ENCODE data around the gene SPATC1L.
"Not testable (repeated sequence)": the region's sequence is repeated elsewhere in the genome, so short reads cannot be mapped to it uniquely, and the experiment has no call there.

Gene SPATC1L

DNA sequence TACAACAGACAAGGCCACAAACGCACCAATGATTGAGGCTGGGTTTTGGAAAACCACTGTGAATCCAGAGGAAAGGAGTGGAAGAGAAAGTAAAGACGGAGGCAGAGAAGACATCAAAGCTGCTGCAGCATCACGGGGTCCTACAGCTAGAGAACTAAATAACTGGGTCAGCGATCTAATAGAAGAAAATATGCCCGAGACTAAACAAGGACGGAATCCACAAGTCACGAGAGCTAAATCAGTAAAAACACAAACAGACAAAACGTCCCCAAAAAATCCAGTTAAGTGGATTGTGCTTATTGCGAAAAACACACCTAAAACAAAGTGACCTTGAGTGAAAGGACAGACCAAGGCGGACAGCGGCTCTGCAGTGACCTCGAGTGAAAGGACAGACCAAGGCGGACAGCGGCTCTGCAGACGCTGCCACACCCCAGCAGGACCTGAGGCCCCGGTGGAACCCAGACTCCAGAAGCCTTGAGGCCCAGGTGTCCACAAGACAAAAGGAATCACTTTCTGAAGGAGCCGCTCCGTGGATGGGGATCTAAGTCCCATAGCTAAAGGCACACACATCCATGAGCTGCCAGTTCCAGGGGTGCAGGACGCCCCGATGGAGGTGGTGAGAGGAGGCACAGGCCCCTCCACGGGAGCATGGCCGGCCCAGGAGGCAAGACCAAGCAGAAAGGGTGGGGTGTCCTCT lies 34.9 kb downstream of the SPATC1L start:
- no peak for DNase-seq

GRCh38 chr21:46148106-46148505 lies 36.2 kb downstream of the SPATC1L start:
- no peak for DNase-seq

- DNase-seq, result peak; percentile 79
Observed at GRCh38 chr21:46147429-46147828, 36.8 kb downstream of the SPATC1L start.

DNA sequence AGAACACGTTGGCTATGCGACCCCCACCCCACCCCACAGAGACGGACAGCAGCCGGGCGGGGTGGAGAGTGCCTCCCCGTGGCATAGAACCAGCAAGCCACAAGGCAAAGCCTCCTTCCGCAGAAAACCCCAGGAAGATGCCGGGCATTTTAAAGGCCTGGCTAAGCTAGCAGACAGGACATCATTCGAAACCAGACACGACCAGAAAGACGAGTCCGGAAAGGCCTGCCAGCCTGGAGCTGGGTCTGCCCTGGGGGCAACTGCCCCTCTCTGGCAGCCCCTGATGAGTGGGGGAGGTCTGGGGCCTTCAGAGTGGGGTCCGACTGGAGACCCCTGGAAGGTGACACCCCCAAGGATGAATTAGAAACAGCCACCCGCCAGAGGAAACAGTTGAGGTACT lies 37.4 kb downstream of the SPATC1L start:
- no peak for DNase-seq

DNA sequence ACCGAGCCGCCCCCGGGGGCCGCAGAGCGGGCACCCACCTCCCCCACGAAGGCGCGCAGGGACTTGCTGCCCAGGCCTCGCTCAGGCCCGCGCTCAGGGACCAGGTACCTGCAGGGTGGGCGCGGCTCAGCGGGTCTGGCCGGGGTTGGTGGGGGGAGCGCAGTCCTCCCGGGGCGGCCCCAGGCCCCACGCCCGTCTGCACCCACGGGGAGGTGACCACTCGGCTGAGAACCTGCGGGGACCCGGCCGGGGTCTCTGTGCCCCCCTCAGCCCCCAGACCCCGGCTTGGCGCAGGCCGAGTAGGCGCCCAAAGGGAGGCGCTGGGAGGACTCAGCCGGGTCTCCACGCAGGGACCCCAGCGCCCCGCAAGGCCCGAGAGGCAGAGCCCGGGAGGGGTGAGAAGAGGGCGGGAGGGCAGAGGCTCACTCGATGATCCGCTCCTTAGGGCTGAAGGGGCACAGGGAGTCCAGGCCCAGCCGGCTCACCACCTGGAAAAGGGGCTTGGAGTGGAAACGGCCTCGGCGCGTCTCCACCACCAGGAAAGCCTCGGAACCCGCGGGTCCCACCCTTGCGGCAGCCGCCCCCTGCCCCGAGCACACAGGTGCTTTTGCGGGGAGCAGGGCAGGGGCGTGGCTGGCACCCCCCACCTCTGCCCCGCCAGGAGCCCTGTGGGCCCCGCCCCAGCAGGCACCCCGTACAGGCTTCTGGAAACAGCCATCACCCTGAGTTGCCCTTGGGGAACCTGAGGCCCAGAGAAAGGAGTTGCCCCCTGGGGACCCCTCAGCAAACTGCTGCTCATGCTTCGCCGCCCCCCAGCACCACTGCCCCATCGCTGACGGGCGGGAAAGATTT lies 38.2 kb downstream of the SPATC1L start:
- no peak for DNase-seq

- DNase-seq, result no peak
Observed at GRCh38 chr21:46145159-46145839, 39.0 kb downstream of the SPATC1L start.

GRCh38 chr21:46144464-46145070 lies 39.7 kb downstream of the SPATC1L start:
- no peak for DNase-seq

DNA sequence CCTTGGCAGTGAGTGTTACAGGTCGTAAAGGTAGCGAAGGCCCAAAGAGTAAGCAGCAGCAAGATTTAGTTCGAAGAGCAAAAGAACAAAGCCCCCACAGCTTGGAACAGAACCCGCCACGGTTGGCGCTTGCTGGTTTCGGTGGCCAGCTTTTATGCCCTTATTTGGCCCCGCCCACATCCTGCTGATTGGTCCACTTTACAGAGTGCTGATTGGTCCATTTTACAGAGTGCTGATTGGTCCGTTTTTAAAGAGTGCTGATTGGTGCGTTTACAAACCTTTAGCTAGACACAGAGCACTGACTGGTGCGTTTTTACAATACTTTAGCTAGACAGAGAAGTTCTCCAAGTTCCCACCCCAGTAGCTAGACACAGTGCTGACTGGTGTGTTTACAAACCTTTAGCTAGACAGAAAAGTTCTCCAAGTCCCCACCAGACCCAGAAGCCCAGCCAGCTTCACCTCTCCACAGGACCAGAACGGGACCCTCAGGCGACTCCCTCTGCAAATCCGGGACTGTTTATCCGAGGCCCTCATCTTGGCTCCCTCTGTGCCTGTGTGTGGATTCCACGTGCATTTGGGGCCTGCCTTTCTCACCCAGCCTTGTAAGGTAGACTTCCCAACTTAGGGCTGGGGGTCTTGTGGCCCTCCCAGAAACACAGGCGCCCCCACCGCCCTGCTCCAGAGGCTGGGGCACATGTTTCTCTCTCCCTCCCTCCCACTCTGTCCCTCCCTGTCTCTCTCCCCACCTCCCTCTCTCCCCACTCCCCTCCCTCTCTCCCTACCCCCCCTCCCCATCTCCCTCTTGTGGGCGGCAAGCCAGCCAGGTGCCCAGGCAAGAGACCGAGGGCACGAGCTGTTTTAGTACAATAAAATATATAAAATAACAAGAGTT lies 41.4 kb downstream of the SPATC1L start:
- no peak for DNase-seq

DNA sequence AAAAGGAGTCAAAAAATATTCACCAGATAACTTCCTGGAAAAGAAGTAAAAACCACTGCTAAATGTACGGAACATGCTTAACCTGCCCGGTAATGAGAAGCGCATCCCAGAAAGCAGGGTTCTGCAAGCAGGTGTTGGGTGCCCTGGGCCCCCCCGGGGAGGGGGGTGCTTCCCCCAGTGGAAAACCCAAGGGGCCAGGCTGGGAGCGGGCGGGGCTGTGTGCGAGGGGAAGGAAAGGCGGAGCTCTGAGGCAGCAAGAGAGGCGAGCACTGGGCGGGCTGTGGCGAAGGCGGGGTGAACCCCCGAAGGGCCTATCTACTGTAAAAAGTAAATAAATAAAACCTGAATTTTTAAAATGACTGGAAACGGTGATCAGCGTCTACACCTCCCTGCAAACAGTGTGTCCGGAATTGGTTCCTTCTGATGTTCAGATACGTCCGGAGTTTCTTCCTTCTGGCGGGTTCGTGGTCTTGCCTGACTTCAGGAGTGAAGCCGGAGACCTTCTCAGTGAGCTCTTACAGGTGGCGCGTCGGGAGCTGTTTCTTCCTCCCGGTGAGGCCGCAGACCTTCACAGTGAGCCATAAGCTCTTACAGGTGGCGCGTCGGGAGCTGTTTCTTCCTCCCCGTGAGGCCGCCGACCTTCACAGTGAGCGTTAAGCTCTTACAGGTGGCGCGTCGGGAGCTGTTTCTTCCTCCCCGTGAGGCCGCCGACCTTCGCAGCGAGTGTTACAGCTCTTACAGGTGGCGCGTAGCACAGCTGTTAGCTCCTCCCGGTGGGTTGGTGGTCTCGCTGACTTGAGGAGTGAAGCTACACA lies 42.3 kb downstream of the SPATC1L start:
- no peak for DNase-seq

GRCh38 chr21:46140352-46141003 lies 43.8 kb downstream of the SPATC1L start:
- DNase-seq, result not testable (repeated sequence)

DNA sequence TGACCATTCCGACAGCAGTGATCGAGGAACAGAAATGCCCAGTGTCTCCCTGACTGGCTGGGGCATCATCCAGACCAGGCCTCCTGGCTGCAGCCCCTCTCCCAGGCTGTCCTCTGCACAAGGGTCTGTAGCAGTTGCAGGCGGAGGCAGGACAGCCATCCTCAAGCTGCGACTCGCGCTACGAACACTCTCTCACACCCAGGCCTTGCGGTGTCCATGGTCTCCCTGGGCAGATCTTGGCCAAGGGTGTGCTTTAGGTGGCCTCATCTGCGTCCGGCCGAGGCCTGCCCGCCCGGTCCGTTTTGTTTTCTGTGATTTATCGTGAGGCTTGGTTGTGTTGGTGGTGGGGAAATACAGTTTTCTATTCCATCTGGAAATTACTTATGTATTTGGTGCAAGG lies 44.6 kb downstream of the SPATC1L start:
- no peak for DNase-seq

DNA sequence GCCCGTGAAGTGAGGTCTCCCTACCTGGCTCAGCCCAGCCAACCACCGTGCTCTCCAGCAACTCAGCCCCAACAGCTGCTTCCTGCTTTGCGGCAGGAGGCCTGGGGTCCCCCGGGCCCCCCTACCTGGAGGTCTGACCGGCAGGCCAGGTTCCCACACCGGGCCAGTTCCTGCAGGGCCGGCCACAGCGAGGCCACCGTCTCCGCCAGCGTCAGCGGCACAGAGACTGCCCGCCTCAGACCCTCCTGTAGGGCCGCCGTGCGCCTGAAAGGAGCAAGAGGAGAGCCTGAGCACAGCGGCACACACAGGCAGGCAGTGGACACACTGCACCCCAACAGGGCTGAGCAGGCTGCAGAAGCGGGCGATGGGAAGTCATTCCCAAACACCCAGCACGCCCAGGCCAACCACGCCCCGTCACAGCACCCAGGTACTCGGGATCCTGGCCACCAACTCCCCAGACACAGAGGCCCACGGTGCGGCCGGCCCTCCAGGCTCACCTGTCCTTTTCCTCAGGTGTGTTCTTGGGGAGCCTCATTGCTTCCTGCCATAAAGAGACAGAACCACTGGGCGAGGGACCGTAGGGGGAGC lies 45.8 kb downstream of the SPATC1L start:
- no peak for DNase-seq

- no peak for DNase-seq
Observed at GRCh38 chr21:46137908-46138307, 46.4 kb downstream of the SPATC1L start.

GRCh38 chr21:46136739-46137349 lies 47.4 kb downstream of the SPATC1L start:
- DNase-seq, result no peak

- no peak for DNase-seq
Observed at GRCh38 chr21:46135782-46136395, 48.4 kb downstream of the SPATC1L start.

DNA sequence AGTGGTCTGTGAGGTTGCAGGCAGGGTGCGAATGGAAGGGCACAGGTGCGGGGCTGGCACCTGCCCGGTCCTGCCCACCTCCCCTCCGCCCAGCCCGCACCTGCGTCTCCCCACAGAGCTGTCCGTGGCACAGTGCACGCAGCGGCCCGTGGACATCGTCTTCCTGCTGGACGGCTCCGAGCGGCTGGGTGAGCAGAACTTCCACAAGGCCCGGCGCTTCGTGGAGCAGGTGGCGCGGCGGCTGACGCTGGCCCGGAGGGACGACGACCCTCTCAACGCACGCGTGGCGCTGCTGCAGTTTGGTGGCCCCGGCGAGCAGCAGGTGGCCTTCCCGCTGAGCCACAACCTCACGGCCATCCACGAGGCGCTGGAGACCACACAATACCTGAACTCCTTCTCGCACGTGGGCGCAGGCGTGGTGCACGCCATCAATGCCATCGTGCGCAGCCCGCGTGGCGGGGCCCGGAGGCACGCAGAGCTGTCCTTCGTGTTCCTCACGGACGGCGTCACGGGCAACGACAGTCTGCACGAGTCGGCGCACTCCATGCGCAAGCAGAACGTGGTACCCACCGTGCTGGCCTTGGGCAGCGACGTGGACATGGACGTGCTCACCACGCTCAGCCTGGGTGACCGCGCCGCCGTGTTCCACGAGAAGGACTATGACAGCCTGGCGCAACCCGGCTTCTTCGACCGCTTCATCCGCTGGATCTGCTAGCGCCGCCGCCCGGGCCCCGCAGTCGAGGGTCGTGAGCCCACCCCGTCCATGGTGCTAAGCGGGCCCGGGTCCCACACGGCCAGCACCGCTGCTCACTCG lies 52.2 kb downstream of the SPATC1L start:
- DNase-seq, result no peak

DNA sequence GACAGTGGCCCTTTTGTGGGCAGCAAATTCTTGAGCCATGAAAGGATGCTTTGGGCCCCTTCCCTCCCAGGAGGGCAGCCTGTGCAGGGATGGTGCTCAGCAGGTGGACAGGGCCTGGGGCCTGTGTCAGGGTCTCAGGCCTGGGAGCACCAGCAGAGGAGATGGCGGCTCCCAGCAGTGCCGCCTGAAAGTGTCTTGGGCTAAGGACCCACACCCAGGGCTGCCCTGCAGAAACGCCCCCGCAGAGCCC lies 52.7 kb downstream of the SPATC1L start:
- no peak for DNase-seq

GRCh38 chr21:46130831-46131587 lies 53.2 kb downstream of the SPATC1L start:
- DNase-seq, result peak; percentile 18

All from DMS53 (cell line).